Measurements from ENCODE around the gene QSOX1.
"Not testable (repeated sequence)": the region's sequence is repeated elsewhere in the genome, so short reads cannot be mapped to it uniquely, and the experiment has no call there.

The QSOX1 gene

GRCh38 chr1:180192172-180192571 is 37.5 kb downstream of the QSOX1 start:
- DNase-seq (ENCODE audit: low spot score), result no peak

- no peak for DNase-seq (ENCODE audit: low spot score)
Measured at GRCh38 chr1:180193141-180194047, 38.7 kb downstream of the QSOX1 start.

DNA sequence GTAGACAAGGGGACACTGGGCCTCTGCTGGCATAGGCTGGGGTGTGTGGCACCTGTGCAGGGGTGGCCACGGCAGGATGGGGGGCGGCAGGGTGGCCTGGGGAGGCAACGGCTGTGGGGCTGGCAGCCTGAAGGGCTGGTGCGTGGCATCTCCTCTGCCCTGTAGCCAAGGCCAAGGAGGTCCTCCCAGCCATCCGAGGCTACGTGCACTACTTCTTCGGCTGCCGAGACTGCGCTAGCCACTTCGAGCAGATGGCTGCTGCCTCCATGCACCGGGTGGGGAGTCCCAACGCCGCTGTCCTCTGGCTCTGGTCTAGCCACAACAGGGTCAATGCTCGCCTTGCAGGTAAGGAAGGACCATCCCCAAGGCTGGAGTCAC is 39.4 kb downstream of the QSOX1 start:
- DNase-seq (ENCODE audit: low spot score), result no peak

DNA sequence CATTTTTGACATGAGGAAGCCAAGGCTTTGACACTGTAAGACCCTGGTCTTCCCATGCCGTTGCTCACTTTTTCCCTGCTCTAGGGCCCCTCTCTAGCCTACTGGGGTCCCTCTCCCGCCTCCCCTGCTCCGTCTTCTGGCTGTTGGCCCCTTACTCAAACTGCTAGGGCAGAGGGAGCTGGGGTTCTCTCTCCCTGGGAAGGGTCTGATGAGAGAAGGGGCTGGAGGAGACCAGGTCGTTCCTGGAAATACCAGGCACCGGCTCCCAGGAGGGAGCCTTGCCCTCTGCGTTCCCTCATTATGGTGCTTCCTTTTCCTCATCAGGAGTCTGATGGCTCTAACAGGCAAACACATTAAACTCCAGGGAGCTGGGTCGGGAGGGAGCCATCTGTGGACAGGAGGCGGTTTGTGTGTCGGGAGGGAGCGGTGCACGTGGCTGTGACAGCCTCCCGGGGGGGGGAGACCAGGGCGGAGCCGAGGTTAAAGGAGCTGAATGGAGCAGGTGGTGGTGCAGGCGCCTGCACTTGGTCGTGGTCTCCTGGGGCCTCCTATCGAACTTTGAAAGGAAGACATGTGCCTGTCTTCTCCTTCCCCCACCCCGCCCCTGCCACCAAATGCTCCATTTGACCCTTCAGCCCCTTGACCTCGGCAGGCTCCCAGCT is 40.0 kb downstream of the QSOX1 start:
- no peak for DNase-seq (ENCODE audit: low spot score)

GRCh38 chr1:180195401-180195800 is 40.7 kb downstream of the QSOX1 start:
- no peak for DNase-seq (ENCODE audit: low spot score)

DNA sequence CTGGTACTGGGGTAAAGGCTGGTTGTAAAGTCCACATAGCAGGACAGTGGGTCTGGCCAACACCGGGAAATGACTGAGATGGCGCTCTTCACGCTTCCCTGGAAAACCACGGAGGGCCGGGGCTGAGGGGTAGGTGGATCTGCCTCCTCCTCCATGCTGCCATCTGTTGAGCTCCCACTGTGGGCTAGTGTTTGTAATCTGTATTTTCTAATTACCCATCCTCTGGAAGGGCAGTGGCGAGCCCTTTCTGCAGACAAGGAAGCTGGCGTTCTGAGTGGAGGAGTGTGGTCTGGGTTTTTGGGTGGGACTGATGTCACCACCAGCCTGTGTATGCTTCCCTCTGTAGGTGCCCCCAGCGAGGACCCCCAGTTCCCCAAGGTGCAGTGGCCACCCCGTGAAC is 41.2 kb downstream of the QSOX1 start:
- no peak for DNase-seq (ENCODE audit: low spot score)

DNA sequence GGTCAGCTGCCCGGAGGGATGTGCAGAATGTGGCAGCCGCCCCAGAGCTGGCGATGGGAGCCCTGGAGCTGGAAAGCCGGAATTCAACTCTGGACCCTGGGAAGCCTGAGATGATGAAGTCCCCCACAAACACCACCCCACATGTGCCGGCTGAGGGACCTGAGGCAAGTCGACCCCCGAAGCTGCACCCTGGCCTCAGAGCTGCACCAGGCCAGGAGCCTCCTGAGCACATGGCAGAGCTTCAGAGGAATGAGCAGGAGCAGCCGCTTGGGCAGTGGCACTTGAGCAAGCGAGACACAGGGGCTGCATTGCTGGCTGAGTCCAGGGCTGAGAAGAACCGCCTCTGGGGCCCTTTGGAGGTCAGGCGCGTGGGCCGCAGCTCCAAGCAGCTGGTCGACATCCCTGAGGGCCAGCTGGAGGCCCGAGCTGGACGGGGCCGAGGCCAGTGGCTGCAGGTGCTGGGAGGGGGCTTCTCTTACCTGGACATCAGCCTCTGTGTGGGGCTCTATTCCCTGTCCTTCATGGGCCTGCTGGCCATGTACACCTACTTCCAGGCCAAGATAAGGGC is 41.9 kb downstream of the QSOX1 start:
- no peak for DNase-seq (ENCODE audit: low spot score)

- no peak for DNase-seq (ENCODE audit: low spot score)
Measured at GRCh38 chr1:180197231-180197630, 42.6 kb downstream of the QSOX1 start.

GRCh38 chr1:180198196-180198595 is 43.5 kb downstream of the QSOX1 start:
- no peak for DNase-seq (ENCODE audit: low spot score)

DNA sequence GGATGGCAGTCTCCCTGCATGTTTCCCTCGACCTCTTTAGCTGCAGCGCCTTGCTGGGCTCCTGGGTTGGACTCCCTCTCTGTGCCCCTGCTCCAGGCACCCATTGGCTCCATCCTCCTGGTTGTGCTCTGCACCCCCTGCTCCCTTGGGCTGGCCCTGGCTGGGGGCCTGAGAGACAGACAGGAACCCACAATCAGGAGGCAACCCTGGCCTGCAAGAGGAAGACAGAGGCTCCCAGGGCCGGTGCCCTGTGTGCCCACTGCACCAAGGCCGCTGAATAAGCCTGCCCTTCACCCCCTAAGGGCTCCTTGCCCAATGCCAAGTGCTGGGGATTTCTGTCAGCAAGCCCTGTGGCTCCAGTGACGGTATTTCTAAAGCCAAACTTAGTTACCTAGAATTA is 43.9 kb downstream of the QSOX1 start:
- no peak for DNase-seq (ENCODE audit: low spot score)

DNA sequence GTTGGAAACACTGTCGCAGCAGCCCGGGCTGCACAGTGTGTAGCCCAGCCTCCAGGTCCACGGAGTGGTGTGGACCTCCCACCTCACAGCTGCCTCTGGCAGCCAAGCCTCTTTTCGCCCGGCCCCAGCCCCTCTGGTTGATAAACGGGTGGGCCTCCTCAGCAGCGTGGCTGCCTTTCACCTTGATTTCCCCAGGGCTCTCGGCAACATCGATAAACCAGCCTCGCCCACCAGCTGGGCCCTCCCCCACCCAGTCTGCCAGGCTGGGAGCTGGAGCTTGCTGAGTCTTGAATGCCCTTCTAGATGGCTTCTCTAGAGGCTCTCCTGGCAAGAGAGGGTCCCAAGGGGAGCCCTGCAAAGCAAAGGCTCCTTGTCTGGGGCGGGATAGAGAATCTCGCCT is 44.3 kb downstream of the QSOX1 start:
- DNase-seq (ENCODE audit: low spot score), result no peak

- DNase-seq (ENCODE audit: low spot score), result no peak
Measured at GRCh38 chr1:180201451-180202200, 47.0 kb downstream of the QSOX1 start.

DNA sequence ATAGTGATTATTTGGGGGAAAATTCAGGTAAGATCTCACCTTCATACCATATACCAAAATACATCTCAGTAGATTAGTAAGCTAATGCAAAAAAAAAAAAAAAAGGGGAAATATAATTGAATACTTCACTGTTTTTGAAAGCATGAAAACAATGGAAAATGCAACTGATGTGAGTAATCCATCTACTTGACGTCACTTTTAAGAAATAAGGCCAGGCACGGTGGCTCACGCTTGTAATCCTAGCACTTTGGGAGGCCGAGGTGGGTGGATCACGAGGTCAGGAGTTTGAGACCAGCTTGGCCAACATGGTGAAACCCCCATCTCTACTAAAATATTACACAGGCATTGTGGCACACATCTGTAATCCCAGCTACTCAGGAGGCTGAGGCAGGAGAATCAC is 47.9 kb downstream of the QSOX1 start:
- not testable (repeated sequence) for DNase-seq (ENCODE audit: low spot score)

- no peak for DNase-seq (ENCODE audit: low spot score)
Measured at GRCh38 chr1:180204231-180204630, 49.6 kb downstream of the QSOX1 start.

DNA sequence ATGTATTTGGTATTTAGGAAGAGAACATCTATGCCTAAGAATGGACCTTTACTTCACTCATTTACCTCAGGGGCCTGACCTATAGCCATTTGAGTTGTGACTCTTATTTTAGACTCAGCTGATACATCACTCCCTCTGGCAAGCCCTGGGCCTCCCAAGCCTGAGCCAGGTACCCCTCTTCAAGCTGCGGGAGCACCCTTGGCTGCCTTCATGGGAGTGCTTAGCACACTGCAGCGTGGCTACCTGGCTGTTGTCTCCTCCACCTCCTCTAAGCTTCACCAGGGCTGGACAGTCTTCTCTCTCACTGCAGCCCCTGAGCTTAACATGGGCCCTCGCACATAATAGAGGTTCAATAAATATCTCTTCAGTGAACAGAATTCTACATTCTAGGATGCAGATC is 51.9 kb downstream of the QSOX1 start:
- no peak for DNase-seq (ENCODE audit: low spot score)

- no peak for DNase-seq (ENCODE audit: low spot score)
Measured at GRCh38 chr1:180208264-180208663, 53.6 kb downstream of the QSOX1 start.

- DNase-seq (ENCODE audit: low spot score), result no peak
Measured at GRCh38 chr1:180210008-180210620, 55.4 kb downstream of the QSOX1 start.

DNA sequence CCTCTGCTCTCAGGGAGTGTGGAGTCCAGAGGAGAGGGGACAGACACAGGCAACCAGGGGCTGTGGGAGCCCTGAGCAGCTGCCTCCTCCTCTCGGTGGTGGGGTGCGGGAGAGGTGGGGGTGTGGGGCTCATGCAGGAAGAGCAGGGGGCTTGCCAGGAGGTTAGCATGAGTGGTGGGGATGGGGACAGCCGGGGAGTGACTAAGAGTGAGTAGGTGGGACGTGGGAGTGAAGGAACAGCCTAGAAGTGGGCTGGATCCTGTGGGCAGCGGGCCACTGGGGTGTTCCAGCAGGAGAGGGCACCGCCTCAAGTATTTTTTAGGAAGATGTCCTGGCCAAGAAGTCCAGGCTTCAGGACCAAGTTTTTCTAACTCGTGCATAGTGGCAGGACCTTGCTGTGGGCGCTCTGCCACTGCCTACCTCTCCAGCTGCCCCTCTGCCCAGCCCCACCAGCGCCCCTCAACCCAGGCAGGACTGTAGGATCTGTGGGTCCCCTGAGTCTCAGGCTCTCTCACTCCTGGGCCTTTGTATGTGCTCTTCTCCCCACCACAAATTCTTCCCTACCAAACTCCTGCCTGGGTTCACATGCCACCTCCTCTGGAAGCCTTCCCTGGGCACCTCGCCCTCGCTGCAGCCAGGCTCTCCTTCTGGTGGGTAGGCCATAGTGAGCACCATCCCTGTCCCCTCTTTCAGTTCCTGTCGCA is 56.6 kb downstream of the QSOX1 start:
- DNase-seq (ENCODE audit: low spot score), result no peak

- DNase-seq (ENCODE audit: low spot score), result no peak
Measured at GRCh38 chr1:180211860-180212229, 57.2 kb downstream of the QSOX1 start.

DNA sequence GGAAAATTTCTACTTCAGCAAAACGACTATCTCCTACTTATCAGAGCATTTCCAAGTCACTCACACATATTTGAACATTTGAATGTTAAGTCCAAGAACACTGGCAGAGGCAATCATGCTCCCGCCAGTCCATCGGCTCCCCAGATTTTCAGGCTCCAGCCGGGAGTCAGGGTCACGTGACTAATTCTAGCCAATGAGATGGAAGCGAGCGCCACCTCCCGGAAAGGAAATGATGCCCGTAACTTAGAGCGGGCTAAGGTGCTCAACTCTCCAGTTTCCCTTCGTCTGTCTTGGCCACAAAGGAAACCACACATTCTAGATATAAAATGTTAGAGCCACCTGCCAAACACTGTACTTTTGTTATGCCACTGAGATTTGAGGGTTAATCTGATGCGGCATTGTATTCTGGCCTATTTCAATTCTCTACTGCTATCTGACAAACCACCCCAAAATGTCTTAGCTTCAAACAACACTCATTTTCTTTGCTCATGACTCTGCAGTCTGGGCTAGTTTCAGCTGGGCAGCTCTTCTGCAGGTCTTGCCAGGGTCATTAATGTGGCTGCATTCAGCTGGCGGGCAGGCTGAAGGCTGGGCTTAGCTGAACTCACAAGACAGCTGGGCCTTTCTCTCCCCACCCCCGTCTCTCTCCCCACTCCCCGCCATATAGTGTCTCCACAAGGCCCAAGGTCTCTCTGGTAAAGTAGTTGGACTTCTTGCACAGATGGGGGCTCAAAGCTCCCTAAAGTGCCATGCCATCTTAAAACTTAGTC is 58.9 kb downstream of the QSOX1 start:
- DNase-seq (ENCODE audit: low spot score), result no peak
